ENCODE data around the gene ADAT1. TPM values are rescaled to one million over a fixed set of nuclear protein-coding genes. Genes with fewer than 3 reads are reported as not detected.
"Not testable (repeated sequence)": the region's sequence is repeated elsewhere in the genome, so short reads cannot be mapped to it uniquely, and the experiment has no call there.

ADAT1 gene
- total RNA-seq, 1 donor from 2014 or later = 55.0 TPM

DNA sequence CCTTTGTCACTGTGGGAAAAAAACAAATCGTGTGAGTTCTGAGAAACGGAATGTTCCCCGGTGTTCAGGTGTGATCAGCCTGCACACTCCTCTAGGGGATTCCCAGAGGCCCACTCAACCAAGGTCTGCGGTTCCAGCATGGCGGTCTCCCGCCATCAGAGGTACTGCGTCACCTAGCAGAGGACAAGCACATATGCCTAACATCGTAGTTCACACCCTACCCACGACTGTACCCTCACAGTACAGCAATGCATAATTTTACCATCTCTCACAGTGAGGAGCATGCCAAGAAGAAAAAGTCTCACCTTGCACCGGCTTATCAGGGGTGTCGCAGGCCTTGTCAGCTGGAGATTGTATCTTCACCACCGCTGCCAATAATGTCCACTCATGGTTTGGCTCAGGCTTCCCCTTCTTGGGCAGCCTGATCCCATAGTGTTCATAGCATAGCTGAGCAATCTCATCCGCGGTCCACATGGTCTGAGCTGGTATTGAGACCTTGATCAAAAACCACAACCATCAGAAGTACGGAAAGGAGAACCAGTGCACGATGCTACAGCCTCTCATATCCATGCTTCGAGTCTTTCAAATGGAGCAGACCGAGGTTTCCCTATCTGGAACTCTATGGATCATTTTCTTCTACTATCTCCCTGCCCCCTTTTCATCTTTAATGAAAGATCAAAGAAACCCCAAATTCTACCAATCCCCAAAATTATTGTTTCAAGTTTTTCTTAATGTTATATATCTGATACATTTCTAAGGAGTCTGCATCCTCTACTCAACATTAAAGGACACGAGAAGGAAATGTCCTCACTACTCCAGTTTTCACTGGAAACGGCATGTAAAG, 2.5 kb downstream of the ADAT1 start:
- DNase-seq (ENCODE audit: low read depth, low spot score) = no peak

DNA sequence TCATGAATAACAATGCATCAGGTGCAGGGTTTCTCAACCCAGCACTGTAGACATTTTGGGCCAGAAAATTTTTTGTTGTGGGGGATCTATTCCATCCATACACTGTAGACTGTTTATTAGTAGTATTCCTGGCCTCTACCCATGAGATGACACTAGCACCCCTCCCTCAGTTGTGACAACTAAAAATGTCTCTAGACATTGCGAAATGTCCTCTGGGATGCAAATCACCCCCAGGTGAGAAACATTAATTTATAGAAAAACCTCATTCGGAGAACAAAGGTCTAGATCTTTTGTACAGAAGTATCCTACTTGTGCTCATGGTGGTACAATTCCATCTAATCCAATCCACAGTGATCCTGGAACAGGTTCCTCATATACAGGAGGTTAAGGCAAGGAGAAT, 4.3 kb downstream of the ADAT1 start:
- DNase-seq (ENCODE audit: low read depth, low spot score) = no peak

DNA sequence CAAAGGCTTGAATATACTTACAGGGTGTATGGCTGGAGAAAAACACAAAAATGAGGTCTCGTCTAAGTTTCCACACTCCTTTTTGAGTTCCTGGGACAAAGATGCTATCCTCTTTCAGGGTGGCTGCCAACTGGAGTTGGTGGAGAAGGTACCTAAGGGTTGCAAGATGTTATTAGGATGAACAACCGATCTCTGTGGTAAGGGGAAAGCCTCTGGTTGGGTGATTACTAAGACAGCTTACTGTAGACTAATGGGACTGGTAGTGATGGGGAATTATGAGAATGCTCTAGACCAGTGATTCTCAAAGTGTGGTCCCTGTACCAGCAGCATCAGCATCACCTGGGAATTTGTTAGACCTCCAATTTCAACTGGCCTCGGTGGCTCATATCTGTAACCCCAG, 6.0 kb downstream of the ADAT1 start:
- no peak for DNase-seq (ENCODE audit: low read depth, low spot score)

DNA sequence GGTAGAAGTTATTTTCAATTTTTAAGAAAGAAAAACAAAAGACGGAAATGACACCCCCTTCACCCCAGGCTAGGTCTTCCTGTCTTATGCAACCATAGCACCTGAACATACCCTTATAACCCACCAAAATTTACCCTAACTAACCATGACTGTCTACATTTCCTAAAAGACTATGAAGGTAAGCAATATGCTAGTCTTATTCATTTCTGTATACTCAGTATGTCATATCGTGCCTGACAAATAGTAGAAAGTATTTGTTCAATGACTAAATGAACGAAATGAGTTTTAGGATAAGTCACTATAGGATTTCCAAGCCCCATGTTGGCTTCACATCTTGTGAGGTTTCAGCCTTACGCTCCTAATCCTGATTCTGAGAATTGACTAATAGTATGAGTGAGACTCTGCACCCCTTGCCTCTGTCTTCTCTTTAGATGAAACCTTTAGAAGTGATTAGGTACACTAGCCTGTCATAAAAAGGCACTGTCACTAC, 6.5 kb downstream of the ADAT1 start:
- DNase-seq (ENCODE audit: low read depth, low spot score) = no peak

DNA sequence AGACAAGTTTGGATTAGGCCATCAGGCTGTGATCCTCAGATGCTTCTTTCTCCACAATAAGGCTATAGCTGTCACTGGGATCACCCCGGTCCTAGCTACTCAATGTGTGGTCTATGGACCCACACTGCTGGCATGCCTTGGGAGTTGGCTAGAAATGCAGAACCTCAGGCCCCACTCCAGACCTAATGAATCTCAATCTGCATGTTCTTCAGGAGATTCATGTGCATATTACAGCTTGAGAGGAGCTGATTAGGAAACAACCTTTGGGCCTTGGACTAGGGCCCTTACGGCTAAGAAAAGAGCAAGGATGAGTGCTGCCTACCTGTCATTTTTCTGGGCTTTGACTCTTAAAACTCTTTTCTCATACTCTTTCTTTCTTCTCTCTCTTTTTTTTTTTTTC, 7.5 kb downstream of the ADAT1 start:
- no peak for DNase-seq (ENCODE audit: low read depth, low spot score)

DNA sequence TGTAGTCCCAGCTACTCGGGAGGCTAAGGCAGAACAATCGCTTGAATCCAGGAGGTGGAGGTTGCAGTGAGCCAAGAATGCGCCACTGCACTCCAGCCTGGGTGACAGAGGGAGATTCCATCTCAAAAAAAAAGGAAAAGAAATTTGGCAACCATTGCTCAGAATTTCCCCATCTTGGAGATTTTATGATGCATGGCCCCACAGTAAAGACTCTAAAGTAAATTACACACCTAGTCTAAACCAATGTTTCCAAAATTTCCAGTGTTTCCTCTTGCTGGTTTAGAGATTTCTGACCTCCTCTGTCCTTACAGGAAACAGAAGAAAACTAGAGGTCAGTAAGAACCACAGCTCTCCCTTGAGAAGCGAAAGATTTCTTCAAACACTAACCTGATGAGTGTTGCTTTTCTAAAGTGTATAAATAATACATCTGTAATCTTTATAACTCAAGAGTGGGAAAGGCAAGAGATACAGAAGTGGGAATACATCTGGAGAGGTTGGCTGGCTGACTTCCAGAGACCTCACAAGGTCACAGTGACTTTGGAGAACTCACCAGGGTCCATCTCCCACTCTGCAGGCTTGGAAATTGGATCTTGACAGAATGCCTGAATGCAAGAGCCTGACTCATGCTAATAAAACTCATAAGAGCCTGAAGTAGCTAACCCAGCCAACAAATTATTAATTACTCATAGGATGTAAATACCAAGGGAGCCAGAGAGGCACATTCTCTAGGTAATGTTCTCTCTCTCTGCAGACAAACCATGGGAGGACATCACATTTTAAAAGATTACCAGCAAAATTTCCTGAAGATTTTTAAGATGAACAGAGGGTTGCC, 8.8 kb downstream of the ADAT1 start:
- no peak for DNase-seq (ENCODE audit: low read depth, low spot score)

DNA sequence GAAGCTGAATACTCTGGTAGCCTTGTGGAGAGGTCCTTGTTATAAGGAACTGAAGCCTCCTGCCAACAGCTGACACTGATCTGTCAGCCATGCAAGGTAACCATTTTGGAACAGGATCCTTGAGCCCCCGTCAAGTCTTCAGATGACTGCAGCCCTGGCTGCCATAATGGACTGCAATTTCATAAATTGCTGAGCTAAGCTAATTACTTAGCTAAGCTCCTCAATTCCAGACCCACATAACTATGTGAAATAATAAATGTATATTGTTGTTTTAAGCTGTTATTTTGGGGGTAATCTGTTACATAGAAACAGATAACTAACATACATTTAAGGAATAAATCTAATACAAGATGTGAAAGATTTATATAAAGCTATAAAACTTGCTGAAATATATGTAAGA, 16.6 kb downstream of the ADAT1 start:
- DNase-seq (ENCODE audit: low read depth, low spot score) = no peak

DNA sequence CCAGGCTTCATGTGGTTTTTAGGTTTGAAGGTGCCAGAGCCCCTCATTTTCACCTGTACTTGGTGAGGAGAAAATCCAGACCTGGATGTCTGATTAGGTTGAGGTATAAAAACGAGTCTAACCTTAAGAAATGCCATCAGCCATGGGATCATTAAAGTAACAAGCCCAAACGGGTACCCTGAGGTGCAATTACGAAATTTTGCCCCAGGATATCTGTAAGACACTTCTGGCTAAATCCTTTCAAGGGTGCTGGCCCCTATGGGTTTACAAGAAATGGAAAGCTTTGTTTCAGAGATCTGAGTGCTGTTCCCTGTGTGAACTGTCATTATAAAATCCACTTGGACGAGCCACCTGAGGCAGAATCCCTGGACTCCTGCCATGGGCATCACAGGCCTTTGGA, 19.8 kb downstream of the ADAT1 start:
- no peak for DNase-seq (ENCODE audit: low read depth, low spot score)

DNA sequence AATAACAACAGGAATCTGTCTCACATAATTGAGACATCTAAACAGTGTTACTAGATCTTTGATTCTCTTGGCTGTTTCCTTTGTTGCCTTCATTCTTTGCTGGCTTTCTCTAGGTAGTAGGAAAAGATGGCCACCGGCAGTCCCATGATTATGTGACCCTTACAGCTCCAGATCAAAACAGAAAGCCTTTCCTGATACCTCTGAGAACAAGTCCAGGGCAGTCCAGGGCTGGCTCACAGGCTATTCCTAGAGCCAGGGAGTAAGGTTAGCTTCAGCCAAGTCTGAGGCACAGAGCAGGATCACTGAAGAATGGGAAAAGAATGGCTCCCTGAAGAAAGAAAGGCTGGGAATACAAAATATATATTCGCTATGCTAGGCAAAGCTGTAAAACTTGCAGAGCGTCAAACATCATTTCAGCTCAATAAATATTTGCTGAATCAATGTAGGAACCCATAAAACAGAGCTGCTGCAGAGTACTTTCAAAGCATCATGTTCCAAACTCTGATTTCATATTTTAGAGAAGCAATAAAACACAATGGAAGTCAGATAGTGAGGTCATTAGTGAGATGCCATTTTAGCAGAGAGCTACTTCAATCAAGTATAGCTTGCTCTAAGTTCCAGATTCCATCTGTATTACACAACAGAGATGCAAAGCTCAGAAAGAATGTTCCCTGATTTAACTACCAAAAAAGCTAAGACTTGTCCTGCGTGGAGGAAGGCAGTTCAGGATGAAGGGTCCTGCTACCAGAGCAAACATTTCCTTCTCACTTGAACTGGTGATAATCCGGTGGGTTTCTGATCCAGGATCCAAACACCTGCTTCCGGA, 23.4 kb downstream of the ADAT1 start:
- DNase-seq (ENCODE audit: low read depth, low spot score) = no peak

DNA sequence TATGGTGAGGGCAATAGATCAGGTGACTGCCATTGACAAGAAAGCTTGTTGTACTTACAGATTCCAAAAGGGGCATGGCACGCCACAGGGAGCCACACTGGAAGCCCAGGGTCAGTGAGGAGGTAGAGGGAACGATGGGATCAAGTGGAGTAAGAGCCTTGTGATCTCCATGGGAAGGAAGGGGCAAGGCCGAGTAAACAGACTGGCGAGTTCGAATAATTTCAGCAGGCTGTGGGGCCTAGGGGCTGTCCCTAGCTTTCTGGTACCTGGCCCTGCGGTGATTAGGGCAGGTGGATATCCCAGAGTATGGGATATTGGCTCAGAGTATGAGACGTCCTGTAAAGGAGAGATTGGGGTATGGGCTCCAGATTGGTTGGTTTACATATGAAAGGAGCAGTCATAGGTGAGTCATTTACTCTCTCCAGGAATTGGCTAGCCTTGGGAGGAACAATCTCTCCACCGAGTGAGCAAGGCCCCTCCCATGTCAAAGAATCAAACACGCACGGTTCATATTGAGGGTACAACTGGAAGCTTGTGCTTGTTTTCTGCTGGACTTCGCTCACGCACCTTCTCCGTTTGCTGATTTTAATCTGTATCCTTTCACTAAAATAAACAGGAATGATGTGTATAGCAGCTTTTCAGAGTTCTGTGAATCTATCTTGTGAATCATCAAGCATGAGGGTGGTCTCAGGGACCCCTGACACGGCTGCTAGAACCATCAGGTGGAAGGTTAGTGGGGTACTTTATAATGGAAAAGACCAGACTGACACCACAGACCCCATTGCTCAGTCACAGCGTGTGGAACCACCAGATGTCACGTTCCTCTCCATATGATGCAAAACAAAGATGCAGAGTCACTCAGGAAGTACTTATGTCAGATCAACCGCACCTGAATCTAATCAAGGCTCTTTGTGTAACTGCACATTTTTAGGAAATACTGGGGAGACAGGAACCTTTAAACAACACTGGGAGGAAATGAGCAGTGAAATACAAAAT, 29.0 kb downstream of the ADAT1 start:
- DNase-seq (ENCODE audit: low read depth, low spot score) = peak; percentile 33

DNA sequence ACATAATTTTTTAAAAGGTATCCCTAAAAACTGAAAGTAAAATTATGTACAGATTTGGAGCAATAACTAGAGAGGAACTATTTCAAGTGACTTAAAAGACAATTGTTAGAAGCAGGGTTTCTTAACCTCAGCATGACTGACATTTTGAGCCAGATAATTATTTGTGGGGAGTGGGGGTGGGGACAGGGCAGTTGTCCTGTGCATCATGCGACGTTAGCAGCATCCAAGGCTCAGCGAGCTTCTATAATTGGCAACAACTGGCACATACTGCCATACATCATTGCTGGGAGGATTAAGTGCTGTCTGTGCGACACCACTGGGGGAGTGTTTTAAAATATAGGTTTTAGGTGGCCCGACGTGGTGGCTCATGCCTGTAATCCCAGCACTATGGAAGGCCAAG, 29.8 kb downstream of the ADAT1 start:
- no peak for DNase-seq (ENCODE audit: low read depth, low spot score)

DNA sequence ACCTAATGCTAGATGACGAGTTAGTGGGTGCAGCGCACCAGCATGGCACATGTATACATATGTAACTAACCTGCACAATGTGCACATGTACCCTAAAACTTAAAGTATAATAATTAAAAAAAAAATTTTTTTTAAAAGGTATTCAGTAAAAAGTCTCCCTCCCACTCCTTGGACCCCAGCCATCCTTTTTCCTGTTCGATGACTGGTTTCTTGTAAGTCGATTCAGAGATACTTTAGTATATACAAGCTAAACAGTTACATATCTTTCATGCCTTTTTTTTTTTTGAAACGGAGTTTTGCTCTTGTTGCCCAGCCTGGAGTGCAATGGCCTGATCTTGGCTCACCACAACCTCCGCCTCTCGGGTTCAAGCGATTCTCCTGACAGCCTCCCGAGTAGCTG, 31.2 kb downstream of the ADAT1 start:
- DNase-seq (ENCODE audit: low read depth, low spot score) = not testable (repeated sequence)

DNA sequence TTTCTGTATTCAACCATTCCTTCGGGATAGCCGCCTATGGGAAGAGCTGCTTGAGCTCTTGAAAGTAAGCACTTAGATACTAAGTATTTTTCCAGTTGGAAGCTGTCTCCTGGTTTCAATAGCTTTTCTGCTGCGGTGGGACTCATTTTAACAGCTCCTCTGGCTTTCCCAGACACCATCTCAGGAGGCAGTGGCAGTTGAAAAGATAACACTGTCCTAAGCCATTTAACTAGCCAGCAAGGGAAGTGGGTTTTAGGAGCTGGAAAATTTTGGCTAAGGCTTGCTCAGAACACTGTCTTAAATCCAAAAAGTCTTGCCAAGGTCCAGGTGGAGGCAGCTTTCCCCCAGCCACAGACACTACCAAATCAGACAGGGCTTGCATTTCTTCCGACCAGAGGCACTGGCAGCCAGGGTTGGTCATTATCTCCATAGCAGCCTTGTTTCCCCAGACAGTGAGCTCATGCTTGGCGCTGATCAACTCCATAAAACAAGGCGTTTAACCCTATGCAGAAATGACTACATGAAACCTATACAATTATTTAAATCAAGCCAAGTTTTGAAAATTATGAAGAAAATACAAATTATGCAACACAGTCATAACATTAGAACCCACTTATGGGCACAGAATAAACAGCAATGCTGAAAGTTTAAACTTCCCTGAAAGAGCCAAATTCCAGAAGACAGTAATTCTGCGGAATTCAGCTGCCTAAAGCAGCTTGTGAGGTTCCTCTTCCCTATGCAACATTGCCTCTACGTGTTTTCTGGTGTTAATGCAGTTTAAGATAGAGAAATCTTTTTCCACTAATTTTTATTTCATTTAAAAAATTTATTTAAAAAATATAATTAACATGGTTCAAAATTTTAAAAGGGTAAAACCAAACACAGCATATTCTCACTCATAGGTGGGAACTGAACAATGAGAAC, 31.9 kb downstream of the ADAT1 start:
- DNase-seq (ENCODE audit: low read depth, low spot score) = peak; percentile 45

DNA sequence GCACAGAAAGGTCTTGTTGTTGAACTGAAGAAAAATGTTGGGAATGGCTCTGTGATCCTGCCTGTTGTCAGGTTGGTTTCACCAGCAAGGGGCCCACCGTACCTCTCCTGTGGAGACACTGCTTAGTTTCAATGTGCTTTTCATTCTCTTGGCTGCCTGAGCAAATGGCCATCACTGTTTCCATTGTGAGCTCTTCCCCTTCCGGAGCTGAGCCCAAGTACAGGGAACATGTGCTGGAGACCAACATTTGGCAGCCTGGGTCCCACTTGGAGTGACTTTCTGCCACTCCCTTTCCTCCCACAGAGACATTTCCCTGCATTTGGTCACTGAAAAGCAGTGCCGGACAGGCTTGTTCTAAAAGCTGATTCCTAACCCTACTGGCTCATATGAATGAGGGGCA, 33.8 kb downstream of the ADAT1 start:
- no peak for DNase-seq (ENCODE audit: low read depth, low spot score)

DNA sequence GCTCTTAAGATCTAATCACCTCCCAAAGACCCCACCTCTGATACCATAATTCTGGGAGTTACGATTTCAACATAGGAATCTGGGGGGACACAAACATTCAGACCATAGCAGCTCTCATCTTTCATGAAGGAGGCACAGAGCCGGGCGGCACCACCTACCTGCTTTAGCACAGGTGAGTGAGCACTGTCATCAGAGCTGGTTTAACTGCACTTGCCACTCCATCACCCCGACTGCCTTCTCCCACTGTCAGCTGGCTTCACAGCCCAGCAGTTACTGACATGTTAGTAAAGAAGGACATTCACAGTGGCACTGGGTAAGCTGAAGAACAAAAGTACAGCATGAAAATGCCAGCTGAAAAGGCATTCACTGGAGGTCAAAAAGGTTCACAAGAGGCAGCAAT, 34.4 kb downstream of the ADAT1 start:
- DNase-seq (ENCODE audit: low read depth, low spot score) = no peak

DNA sequence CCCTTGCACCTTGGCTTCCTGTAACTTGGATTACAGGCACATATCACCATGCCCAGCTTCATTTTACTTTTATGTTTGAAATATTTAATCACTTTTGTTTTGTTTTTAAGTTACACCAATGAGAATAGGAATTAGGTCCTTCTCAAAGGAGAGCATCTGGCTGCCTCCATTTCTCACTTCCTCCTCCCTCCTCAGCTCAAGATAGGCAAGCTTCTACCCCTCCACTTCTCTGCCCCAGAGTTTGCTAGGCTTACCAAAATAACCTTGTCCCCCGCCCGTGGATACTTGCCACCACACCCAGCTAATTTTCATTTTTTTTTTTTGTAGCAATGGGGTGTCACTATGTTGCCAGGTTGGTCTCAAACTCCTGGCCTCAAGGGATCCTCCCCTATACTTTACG, 39.0 kb downstream of the ADAT1 start:
- no peak for DNase-seq (ENCODE audit: low read depth, low spot score)

DNA sequence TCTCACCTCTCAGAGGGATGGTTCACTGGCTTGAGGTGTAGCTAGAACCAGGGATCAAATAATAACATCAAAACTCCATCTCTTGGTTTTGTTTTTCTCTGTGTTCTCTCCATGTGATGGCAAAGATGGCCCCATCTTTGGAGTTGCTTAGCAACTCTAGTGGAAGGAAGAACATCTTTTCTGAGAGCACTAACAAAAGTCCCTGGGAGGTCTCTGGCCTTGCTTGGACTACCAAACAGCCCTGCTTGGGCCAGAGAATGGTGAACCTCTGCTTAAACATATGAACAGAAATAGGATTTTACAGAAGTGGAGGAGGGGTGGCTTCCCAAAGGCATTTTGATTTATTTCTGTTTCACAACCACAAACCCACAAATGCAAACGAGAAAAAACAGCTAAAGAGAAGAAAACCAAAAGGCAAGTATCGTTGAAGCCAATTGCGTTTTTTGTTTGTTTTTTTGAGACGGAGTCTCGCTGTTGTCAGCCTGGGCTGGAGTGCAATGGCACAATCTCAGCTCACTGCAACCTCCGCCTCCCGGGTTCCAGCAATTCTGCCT, 43.7 kb downstream of the ADAT1 start:
- DNase-seq (ENCODE audit: low read depth, low spot score) = no peak

DNA sequence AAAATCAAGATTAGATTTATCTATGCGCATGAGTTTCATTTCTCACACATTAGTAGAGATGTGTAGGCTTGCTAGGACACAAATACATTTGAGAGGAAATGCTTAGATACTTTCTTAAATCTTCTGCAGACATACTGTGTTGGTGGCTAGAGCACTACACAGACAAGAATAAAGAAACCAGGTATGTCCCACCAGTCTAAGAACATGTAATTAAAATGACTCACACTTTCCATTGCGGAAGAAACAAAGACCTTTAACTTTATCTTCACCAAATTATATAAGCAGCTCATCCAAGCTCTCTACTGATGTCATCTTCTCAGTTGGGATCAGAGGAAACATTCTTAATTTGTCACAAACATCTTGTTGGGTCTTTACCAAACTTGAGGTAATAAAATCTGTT, 44.4 kb downstream of the ADAT1 start:
- no peak for DNase-seq (ENCODE audit: low read depth, low spot score)

DNA sequence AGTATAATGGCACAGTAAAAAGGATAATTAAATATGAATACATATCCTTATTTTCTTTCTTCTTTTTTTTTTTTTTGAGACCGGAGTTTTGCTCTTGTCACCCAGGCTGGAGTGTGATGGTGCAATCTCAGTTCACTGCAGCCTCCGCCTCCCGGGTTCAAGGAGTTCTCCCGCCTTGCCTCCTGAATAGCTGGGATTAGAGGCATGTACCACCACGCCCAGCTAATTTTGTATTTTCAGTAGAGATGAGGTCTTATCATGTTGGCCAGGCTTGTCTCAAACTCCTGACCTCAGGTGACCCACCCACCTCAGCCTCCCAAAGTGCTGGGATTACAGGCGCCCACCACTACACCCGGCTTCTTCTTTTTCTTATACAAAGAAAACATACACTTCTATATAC, 44.9 kb downstream of the ADAT1 start:
- no peak for DNase-seq (ENCODE audit: low read depth, low spot score)

Data from pulmonary artery endothelial cell (primary cell).